Skin epidermis (tissue), 12 donors: Measurements from ENCODE around the gene TTC22.
A peak's percentile ranks its signal among the peaks of the same experiment; 100 is the strongest.

ENCODE experiments used
- H3K27ac ChIP-seq, 21 experiments: fragments of 200-600 bp; sonication (generic) in 11 of 21; one replicate each; pipeline ENCODE4 v1.5.0; 2020; ENCODE audit warnings: mild to moderate bottlenecking in 3 of 21, inconsistent platforms in 2 of 21, moderate library complexity in 2 of 21
- H3K4me3 ChIP-seq, 7 experiments: fragments of 200-600 bp; sonication (generic) in 2 of 7; one replicate each; pipeline ENCODE4 v1.5.0; 2020; ENCODE audit warnings: inconsistent platforms in 2 of 7, mild to moderate bottlenecking in 2 of 7, moderate library complexity in 1 of 7

TTC22 gene

GRCh38 chr1:54810153-54810942 lies 9.2 kb upstream of the TTC22 start:
- Histone ChIP-seq H3K27ac (no peak overlapping the region), H3K4me3 (no peak overlapping the region)

GRCh38 chr1:54809496-54810074 lies 8.5 kb upstream of the TTC22 start:
- H3K27ac ChIP-seq = no peak overlapping the region

GRCh38 chr1:54808443-54809207 lies 7.5 kb upstream of the TTC22 start:
- Histone ChIP-seq H3K27ac (no peak overlapping the region), H3K4me3 (no peak overlapping the region)

More at GRCh38 chr1:54809496-54810074, 8.5 kb upstream of the TTC22 start:
- no peak overlapping the region for H3K4me3 ChIP-seq

GRCh38 chr1:54807756-54808155 lies 6.6 kb upstream of the TTC22 start:
- Histone ChIP-seq H3K27ac (peak overlapping the region in 5 of 21 experiments; percentile 30 to 54 (median 43)), H3K4me3 (no peak overlapping the region)

GRCh38 chr1:54806931-54807611 lies 5.9 kb upstream of the TTC22 start:
- H3K27ac ChIP-seq = peak overlapping the region in 5 of 21 experiments; percentile 30 to 54 (median 43)
- no peak overlapping the region for H3K4me3 ChIP-seq

GRCh38 chr1:54805981-54806381 lies 4.9 kb upstream of the TTC22 start:
- Histone ChIP-seq H3K27ac (no peak overlapping the region), H3K4me3 (no peak overlapping the region)

- peak overlapping the region in 1 of 21 experiments; percentile 41 for H3K27ac ChIP-seq
- no peak overlapping the region for H3K4me3 ChIP-seq
Observed at GRCh38 chr1:54805466-54805865, 4.3 kb upstream of the TTC22 start.

- peak overlapping the region in 2 of 21 experiments; percentile 8 to 41 for H3K27ac ChIP-seq
Observed at GRCh38 chr1:54804471-54805132, 3.5 kb upstream of the TTC22 start.

GRCh38 chr1:54803761-54804470 lies 2.8 kb upstream of the TTC22 start:
- H3K27ac ChIP-seq = peak overlapping the region in 1 of 21 experiments; percentile 8
- H3K4me3 ChIP-seq = no peak overlapping the region

More at GRCh38 chr1:54804471-54805132, 3.5 kb upstream of the TTC22 start:
- no peak overlapping the region for H3K4me3 ChIP-seq

GRCh38 chr1:54800041-54800898 lies 853 bp downstream of the TTC22 start:
- peak overlapping the region; percentile 49 to 61 (median 53) for H3K4me3 ChIP-seq

GRCh38 chr1:54798769-54799641 lies 2.1 kb downstream of the TTC22 start:
- Histone ChIP-seq H3K27ac (peak overlapping the region in 15 of 21 experiments; percentile 13 to 94 (median 81)), H3K4me3 (peak overlapping the region in 6 of 7 experiments; percentile 24 to 58 (median 53))

More at GRCh38 chr1:54800041-54800898, 853 bp downstream of the TTC22 start:
- H3K27ac ChIP-seq = peak overlapping the region; percentile 45 to 94 (median 82)

- Histone ChIP-seq H3K4me3 (no peak overlapping the region), H3K27ac (peak overlapping the region in 2 of 21 experiments; percentile 2 to 87)
Observed at GRCh38 chr1:54798206-54798605, 2.9 kb downstream of the TTC22 start.

- Histone ChIP-seq H3K27ac (peak overlapping the region in 6 of 21 experiments; percentile 10 to 72 (median 46)), H3K4me3 (no peak overlapping the region)
Observed at GRCh38 chr1:54796902-54797301, 4.2 kb downstream of the TTC22 start.

GRCh38 chr1:54795841-54796468 lies 5.2 kb downstream of the TTC22 start:
- peak overlapping the region in 12 of 21 experiments; percentile 20 to 72 (median 42) for H3K27ac ChIP-seq
- no peak overlapping the region for H3K4me3 ChIP-seq

- H3K4me3 ChIP-seq = no peak overlapping the region
Observed at GRCh38 chr1:54795356-54795665, 5.8 kb downstream of the TTC22 start.

More at GRCh38 chr1:54795356-54795665, 5.8 kb downstream of the TTC22 start:
- H3K27ac ChIP-seq = peak overlapping the region in 15 of 21 experiments; percentile 1 to 72 (median 39)
